NCI-H187 (cell line): ENCODE results near the gene GPR137B.

ENCODE experiments used
- DNase-seq, 2 experiments: peaks; one replicate each; lab custom pipeline; 2025; lab: John Stamatoyannopoulos, UW

GPR137B gene, protein sequence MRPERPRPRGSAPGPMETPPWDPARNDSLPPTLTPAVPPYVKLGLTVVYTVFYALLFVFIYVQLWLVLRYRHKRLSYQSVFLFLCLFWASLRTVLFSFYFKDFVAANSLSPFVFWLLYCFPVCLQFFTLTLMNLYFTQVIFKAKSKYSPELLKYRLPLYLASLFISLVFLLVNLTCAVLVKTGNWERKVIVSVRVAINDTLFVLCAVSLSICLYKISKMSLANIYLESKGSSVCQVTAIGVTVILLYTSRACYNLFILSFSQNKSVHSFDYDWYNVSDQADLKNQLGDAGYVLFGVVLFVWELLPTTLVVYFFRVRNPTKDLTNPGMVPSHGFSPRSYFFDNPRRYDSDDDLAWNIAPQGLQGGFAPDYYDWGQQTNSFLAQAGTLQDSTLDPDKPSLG

GRCh38 chr1:236142253-236143103 is at the start of gene GPR137B:
Gene GPR137B, plus strand, starts transcription at chr1:236142539. Its CDS starts 84 bp downstream, at chr1:236142623.
- DNase-seq, result no peak

GRCh38 chr1:236092899-236093298 is 49.4 kb upstream of the GPR137B start:
- no peak for DNase-seq

DNA sequence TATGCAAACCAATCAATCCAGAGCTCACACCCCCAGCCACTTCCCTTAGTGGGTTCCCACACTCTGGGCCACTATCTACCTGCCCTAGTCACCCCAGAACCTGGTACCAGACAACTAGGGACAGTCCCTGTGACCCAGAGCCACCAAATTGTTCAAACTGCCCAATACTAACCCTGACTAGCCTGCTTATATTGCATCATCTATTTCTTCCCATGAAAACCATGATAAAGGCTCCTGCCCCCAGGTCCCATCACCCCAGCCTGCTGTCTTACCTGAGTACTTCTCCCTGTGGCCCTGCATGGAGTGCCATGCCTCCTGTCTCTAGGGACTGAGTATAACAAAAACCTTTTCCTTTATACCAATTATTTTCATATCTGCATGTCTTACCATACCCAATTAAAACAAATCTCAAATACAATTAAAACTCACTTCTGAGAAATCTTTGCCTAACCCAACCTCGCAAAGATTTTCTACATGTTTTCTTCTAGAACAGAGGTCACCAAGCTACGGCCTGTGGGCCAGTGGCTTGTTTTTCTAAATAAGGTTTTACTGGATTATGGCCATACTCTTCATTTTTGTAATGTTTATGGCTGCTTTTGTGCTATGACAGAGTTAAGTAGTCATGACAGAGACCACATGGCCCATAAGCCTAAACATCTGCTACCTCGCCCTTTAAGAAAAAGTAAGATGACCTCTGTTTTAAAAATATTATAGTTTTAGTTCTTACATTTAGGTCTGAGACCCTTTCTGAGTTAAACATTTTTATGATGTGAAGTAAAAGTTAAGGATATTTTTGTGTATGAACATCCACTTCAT is 46.4 kb upstream of the GPR137B start:
- no peak for DNase-seq

DNA sequence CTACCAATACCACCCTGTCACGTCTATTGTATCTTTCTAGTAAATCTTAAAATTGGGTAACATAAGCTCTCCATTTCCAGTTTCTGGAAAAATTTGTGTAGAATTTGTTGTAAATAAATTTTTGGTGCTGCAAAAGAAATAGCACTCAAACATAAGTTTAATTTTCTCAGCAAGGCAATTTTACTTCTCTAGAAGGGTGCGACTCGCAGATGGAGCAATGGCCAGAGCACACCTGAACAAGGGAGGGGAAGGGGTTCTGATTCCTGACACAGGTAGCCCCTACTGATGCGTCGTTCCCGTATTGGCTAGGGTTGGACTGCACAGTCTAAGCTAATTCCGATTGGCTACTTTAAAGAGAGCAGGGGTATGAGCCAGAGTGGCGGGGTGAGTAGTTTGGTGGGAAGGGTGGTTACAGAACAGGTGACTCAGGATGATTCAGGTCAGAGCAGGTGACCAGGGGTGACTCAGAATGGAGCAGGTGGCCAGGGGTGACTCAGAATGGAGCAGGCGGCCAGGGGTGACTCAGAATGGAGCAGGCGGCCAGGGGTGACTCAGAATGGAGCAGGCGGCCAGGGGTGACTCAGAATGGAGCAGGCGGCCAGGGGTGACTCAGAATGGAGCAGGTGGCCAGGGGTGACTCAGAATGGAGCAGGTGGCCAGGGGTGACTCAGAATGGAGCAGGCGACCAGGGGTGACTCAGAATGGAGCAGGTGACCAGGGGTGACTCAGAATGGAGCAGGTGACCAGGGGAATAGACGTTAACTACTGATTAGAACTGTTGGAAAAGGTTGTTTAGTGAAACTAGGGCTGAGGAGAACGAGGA is 45.5 kb upstream of the GPR137B start:
- peak; percentile 1 to 43 for DNase-seq

- DNase-seq, result no peak
Observed at GRCh38 chr1:236098267-236098666, 44.1 kb upstream of the GPR137B start.

GRCh38 chr1:236099355-236099974 is 42.9 kb upstream of the GPR137B start:
- DNase-seq, result no peak

DNA sequence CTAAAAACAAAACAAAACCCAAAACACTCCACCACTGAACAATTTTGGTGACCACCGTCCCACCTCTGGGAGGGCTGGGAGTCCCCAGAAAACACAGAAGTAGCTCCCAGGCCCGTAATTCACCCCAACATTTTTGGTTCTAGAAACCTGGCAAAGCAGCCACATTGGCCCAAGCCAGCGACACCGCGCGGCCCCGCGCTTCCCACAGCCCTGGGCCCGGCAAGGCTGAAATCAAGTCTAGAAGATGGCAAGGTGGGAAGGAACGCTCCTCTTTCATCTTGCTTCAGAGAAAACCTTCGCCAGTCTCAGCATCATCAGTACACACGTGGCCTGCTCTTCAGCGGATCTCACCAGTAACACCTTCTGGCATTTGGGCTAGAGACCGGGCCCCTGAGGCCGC is 41.5 kb upstream of the GPR137B start:
- no peak for DNase-seq

- no peak for DNase-seq
Observed at GRCh38 chr1:236101233-236102200, 40.8 kb upstream of the GPR137B start.

- DNase-seq, result no peak
Observed at GRCh38 chr1:236102611-236103010, 39.7 kb upstream of the GPR137B start.

DNA sequence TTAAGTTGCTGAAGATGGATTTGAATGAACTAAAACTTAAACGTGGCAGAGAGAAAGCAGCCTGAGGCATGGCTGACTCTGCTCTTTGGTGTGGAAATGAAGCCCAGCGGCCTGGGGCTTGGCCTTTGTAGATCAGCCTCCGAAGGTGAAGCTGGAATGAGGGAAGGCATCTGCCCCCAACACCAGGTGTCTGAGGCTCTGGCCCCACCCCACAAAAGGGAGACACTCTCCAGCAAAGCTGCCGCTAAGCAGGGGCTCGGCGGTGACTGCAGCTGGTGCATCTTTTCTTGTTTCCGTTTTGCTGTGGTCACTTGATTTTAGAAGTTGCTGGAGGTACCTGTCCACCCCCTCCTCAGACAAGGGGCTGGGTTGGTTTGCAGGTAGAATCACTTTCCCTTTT is 39.3 kb upstream of the GPR137B start:
- DNase-seq, result no peak

DNA sequence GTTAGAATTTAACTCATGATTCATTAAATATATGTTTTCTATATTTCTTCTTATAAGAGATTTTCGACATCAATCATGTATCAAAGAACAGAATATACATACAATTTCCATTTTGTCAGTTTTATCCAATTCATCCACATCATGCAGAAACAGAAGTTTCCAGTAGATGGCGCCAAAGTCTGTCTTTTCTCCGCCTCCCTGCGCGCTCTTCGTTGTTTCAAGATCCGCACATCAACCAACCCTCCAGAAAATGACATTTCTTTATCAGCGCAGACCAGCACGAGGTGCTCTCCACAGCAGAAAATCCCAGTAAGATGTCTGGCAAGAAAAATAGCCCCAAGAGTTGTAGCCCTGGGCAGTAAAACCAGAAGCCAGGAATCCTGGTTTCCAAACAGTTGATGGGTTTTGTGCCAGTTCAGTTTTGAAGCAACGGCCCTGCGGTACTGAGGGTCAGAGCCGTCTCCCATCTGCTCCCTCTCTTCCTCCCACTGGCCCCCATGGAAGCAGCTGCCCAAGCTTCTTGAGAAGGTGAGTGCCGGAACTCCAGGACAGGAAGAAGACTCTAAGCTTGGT is 38.6 kb upstream of the GPR137B start:
- DNase-seq, result no peak

- DNase-seq, result no peak
Observed at GRCh38 chr1:236107121-236107907, 35.0 kb upstream of the GPR137B start.

DNA sequence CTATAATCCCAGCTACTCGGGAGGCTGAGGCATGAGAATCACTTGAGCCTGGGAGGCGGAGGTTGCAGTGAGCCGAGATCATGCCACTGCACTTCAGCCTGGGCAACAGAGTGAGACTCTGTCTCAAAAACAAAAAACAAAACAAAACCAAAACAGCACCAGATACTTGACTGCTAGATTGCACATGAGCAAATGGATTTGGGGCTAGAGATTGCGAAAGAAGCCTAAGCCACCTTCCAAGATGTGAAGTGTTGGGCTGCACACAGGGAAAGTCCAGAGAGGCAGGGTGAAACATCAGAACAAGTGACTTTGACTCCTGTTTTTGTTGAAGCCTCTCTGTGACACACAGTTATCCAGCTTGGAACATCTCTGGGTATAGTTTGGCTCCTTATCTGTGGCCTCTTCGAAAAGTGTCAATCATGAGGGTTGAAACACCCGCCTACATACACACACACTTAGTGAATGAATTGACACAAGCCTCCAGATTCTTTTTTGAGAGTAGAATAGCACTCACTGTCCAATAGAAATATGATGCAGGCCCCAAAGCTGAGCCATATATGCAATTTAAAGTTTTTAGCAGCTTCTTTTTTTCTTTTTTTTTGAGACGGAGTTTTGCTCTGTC is 34.2 kb upstream of the GPR137B start:
- DNase-seq, result no peak

DNA sequence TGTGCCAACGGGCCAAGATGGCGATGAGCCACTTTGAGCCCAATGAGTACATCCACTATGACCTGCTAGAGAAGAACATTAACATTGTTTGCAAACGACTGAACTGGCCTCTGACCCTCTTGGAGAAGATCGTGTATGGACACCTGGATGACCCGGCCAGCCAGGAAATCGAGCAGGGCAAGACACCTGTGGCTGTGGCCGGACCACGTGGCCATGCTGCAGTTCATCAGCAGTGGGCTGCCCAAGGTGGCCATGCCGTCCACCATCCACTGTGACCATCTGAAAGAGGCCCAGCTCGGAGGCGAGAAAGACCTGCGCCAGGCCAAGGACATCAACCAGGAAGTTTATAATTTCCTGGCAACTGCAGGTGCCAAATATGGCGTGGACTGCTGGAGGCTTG is 32.2 kb upstream of the GPR137B start:
- DNase-seq, result no peak

- no peak for DNase-seq
Observed at GRCh38 chr1:236111527-236112331, 30.6 kb upstream of the GPR137B start.

DNA sequence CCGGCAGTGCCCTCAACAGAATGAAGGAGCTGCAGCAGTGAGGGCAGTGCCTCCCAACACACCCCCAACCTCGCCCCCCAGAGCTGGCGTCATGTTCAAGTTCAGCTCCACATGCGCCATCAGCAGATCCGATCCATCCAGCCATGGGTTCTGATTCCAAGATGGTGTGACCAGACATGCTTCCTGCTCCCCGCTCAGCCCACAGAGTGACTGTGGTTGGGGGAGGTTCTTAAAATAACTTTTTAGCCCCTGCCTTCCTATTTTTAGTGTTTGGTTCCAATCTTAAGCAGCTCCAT is 30.1 kb upstream of the GPR137B start:
- DNase-seq, result no peak

GRCh38 chr1:236113324-236114032 is 28.9 kb upstream of the GPR137B start:
- DNase-seq, result no peak
